HEK293 (cell line): ENCODE data around the gene HLA-A.

Experiments used
- CTCF ChIA-PET: fragments of 350-600 bp; formaldehyde crosslinking; extraction: SDS; loops from one replicate; lab custom pipeline; 2021; ENCODE audit warnings: antibody characterized with exemption; lab: Yijun Ruan, JAX
- POLR2A ChIA-PET: fragments of 300-600 bp; formaldehyde crosslinking; extraction: SDS; loops from one replicate; lab custom pipeline; 2020; ENCODE audit warnings: antibody characterized with exemption, inconsistent platforms; lab: Yijun Ruan, JAX
- H3K27ac ChIP-seq: fragments of 200-500 bp; sonication (Bioruptor generic); 2 replicates; pipeline ENCODE4 v1.5.1; 2014; ENCODE audit warnings: low read depth, low read length, control low read depth, inconsistent platforms; ENCODE audit errors: extremely low read depth
- H3K36me3 ChIP-seq, 2 experiments: fragments of 200-500 bp in 1 of 2; sonication (Bioruptor generic) in 1 of 2; 1 replicate in 1 of 2; 2 replicates in 1 of 2; pipeline ENCODE4 v1.5.1; 2014 to 2017; ENCODE audit warnings: inconsistent platforms in 2 of 2, low read length in 2 of 2; ENCODE audit not compliant: control insufficient read depth in 2 of 2, insufficient read depth in 1 of 2
- H3K4me1 ChIP-seq: fragments of 200-500 bp; sonication (Bioruptor generic); 2 replicates; pipeline ENCODE4 v1.5.1; 2014; ENCODE audit warnings: mild to moderate bottlenecking, low read length, inconsistent platforms; ENCODE audit not compliant: control insufficient read depth, insufficient read depth
- H3K4me3 ChIP-seq: 2 replicates; pipeline ENCODE4 v1.5.1; 2011; ENCODE audit warnings: low read depth, mild to moderate bottlenecking, control low read depth, low read length, moderate library complexity
- H3K9me3 ChIP-seq: fragments of 200-500 bp; sonication (Bioruptor generic); 2 replicates; pipeline ENCODE4 v1.5.1; 2014; ENCODE audit warnings: low read depth, low read length, inconsistent platforms; ENCODE audit not compliant: control insufficient read depth, insufficient read depth
- EGR2 ChIP-seq: fragments of 450-650 bp; formaldehyde crosslinking; IDR thresholded peaks from 2 replicates; pipeline ENCODE4 v1.5.1; 2016; ENCODE audit warnings: low read depth, missing biosample characterization, missing genetic modification characterization
- FEZF1 ChIP-seq: fragments of 450-650 bp; formaldehyde crosslinking; IDR thresholded peaks from 2 replicates; pipeline ENCODE4 v1.5.1; 2016; ENCODE audit warnings: missing biosample characterization, missing genetic modification characterization
- KLF1 ChIP-seq: fragments of 450-650 bp; formaldehyde crosslinking; IDR thresholded peaks from 2 replicates; pipeline ENCODE4 v1.5.1; 2016; ENCODE audit warnings: missing biosample characterization, missing genetic modification characterization
- SP3 ChIP-seq: fragments of 450-650 bp; formaldehyde crosslinking; IDR thresholded peaks from 2 replicates; pipeline ENCODE4 v1.5.1; 2016; ENCODE audit warnings: missing biosample characterization, missing genetic modification characterization
- ZBTB17 ChIP-seq: fragments of 450-650 bp; formaldehyde crosslinking; IDR thresholded peaks from 2 replicates; pipeline ENCODE4 v1.5.1; 2016; ENCODE audit warnings: missing biosample characterization, missing genetic modification characterization
- ZIC2 ChIP-seq: fragments of 450-650 bp; formaldehyde crosslinking; IDR thresholded peaks from 2 replicates; pipeline ENCODE4 v1.5.1; 2016; ENCODE audit warnings: missing biosample characterization, missing genetic modification characterization
- ZNF155 ChIP-seq: fragments of 450-650 bp; formaldehyde crosslinking; IDR thresholded peaks from 2 replicates; pipeline ENCODE4 v1.5.1; 2016; ENCODE audit warnings: missing biosample characterization, missing genetic modification characterization
- ZNF174 ChIP-seq: fragments of 450-650 bp; formaldehyde crosslinking; IDR thresholded peaks from 2 replicates; pipeline ENCODE4 v1.5.0; 2017; ENCODE audit warnings: missing biosample characterization, mild to moderate bottlenecking, missing genetic modification characterization
- ZNF239 ChIP-seq: fragments of 450-650 bp; formaldehyde crosslinking; IDR thresholded peaks from 2 replicates; pipeline ENCODE4 v1.5.1; 2016; ENCODE audit warnings: missing biosample characterization, missing genetic modification characterization
- ZNF324 ChIP-seq: fragments of 450-650 bp; formaldehyde crosslinking; IDR thresholded peaks from 2 replicates; pipeline ENCODE4 v1.5.1; 2016; ENCODE audit warnings: missing biosample characterization, missing genetic modification characterization
- ZNF391 ChIP-seq: fragments of 450-650 bp; formaldehyde crosslinking; IDR thresholded peaks from 2 replicates; pipeline ENCODE4 v1.5.1; 2016; ENCODE audit warnings: low read depth, missing biosample characterization, missing genetic modification characterization, borderline replicate concordance
- ZNF654 ChIP-seq: fragments of 450-650 bp; formaldehyde crosslinking; IDR thresholded peaks from 2 replicates; pipeline ENCODE4 v1.5.1; 2016; ENCODE audit warnings: low read depth, missing biosample characterization, missing genetic modification characterization
- ZNF776 ChIP-seq: fragments of 450-650 bp; formaldehyde crosslinking; IDR thresholded peaks from 2 replicates; pipeline ENCODE4 v1.5.0; 2017; ENCODE audit warnings: missing biosample characterization, missing genetic modification characterization, borderline replicate concordance
- ZSCAN30 ChIP-seq: fragments of 450-650 bp; IDR thresholded peaks from 2 replicates; pipeline ENCODE4 v1.5.1; 2018; ENCODE audit warnings: missing biosample characterization, mild to moderate bottlenecking, missing genetic modification characterization, moderate library complexity
- TF ChIP-seq, protein P1 (sequence below): fragments of 450-650 bp; formaldehyde crosslinking; IDR thresholded peaks from 2 replicates; pipeline ENCODE4 v1.5.1; 2017; ENCODE audit warnings: missing biosample characterization, missing genetic modification characterization
- TF ChIP-seq, protein P2 (sequence below): fragments of 450-650 bp; formaldehyde crosslinking; IDR thresholded peaks from 2 replicates; pipeline ENCODE4 v1.5.1; 2016; ENCODE audit warnings: missing biosample characterization, missing genetic modification characterization
- TF ChIP-seq, protein P3 (sequence below): fragments of 450-650 bp; formaldehyde crosslinking; IDR thresholded peaks from 2 replicates; pipeline ENCODE4 v1.5.1; 2016; ENCODE audit warnings: missing biosample characterization, missing genetic modification characterization
- TF ChIP-seq, protein P4 (sequence below): fragments of 450-650 bp; formaldehyde crosslinking; IDR thresholded peaks from 2 replicates; pipeline ENCODE4 v1.5.1; 2016; ENCODE audit warnings: missing biosample characterization, missing genetic modification characterization

HLA-A gene

DNA sequence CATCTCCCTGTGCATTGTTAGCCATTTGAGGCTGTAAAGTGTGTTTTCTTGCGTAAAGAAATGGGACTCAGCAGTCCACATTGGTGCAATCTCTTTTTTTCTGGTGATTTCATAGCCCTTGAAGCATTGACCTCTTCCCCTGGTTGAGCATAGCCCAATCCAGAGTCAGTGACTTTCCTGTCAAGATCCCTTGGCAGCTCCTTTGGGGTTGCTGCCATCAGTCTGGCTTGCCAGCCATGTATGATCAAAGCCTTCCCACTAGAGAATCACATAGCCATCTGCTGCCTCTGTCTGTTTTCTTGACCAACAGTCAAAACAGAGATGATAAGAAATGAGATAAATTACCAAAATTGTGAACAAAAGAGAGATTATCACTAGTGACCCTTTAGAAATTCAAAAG is 19.6 kb downstream of the HLA-A start:
- no peak overlapping the region for H3K4me3 ChIP-seq
- H3K36me3 ChIP-seq, result no peaks in the 10 kb centered on the region
- no peak overlapping the region for H3K27ac ChIP-seq
- peaks cover 22% of the 10 kb centered on the region for H3K4me1 ChIP-seq
- TF ChIP-seq ZNF155 (no peak), ZNF324 (no peak), ZNF776 (no peak), KLF1 (tag by site-specific recombination) (no peak), ZSCAN30 (tag by site-specific recombination) (no peak), ZIC2 (tag by site-specific recombination) (no peak), EGR2 (tag by site-specific recombination) (no peak), ZNF174 (tag by site-specific recombination) (no peak), ZNF391 (tag by site-specific recombination) (no peak), ZNF654 (tag by site-specific recombination) (no peak), FEZF1 (tag by site-specific recombination) (no peak), SP3 (tag by site-specific recombination) (no peak), ZBTB17 (tag by site-specific recombination) (no peak), ZNF239 (tag by site-specific recombination) (no peak)
- TF ChIP-seq, protein P1, sequence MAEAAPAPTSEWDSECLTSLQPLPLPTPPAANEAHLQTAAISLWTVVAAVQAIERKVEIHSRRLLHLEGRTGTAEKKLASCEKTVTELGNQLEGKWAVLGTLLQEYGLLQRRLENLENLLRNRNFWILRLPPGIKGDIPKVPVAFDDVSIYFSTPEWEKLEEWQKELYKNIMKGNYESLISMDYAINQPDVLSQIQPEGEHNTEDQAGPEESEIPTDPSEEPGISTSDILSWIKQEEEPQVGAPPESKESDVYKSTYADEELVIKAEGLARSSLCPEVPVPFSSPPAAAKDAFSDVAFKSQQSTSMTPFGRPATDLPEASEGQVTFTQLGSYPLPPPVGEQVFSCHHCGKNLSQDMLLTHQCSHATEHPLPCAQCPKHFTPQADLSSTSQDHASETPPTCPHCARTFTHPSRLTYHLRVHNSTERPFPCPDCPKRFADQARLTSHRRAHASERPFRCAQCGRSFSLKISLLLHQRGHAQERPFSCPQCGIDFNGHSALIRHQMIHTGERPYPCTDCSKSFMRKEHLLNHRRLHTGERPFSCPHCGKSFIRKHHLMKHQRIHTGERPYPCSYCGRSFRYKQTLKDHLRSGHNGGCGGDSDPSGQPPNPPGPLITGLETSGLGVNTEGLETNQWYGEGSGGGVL (tag by site-specific recombination), result no peak
- TF ChIP-seq, protein P2, sequence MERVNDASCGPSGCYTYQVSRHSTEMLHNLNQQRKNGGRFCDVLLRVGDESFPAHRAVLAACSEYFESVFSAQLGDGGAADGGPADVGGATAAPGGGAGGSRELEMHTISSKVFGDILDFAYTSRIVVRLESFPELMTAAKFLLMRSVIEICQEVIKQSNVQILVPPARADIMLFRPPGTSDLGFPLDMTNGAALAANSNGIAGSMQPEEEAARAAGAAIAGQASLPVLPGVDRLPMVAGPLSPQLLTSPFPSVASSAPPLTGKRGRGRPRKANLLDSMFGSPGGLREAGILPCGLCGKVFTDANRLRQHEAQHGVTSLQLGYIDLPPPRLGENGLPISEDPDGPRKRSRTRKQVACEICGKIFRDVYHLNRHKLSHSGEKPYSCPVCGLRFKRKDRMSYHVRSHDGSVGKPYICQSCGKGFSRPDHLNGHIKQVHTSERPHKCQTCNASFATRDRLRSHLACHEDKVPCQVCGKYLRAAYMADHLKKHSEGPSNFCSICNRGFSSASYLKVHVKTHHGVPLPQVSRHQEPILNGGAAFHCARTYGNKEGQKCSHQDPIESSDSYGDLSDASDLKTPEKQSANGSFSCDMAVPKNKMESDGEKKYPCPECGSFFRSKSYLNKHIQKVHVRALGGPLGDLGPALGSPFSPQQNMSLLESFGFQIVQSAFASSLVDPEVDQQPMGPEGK (tag by site-specific recombination), result no peak
- TF ChIP-seq, protein P3, sequence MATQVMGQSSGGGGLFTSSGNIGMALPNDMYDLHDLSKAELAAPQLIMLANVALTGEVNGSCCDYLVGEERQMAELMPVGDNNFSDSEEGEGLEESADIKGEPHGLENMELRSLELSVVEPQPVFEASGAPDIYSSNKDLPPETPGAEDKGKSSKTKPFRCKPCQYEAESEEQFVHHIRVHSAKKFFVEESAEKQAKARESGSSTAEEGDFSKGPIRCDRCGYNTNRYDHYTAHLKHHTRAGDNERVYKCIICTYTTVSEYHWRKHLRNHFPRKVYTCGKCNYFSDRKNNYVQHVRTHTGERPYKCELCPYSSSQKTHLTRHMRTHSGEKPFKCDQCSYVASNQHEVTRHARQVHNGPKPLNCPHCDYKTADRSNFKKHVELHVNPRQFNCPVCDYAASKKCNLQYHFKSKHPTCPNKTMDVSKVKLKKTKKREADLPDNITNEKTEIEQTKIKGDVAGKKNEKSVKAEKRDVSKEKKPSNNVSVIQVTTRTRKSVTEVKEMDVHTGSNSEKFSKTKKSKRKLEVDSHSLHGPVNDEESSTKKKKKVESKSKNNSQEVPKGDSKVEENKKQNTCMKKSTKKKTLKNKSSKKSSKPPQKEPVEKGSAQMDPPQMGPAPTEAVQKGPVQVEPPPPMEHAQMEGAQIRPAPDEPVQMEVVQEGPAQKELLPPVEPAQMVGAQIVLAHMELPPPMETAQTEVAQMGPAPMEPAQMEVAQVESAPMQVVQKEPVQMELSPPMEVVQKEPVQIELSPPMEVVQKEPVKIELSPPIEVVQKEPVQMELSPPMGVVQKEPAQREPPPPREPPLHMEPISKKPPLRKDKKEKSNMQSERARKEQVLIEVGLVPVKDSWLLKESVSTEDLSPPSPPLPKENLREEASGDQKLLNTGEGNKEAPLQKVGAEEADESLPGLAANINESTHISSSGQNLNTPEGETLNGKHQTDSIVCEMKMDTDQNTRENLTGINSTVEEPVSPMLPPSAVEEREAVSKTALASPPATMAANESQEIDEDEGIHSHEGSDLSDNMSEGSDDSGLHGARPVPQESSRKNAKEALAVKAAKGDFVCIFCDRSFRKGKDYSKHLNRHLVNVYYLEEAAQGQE (tag by site-specific recombination), result no peak
- TF ChIP-seq, protein P4, sequence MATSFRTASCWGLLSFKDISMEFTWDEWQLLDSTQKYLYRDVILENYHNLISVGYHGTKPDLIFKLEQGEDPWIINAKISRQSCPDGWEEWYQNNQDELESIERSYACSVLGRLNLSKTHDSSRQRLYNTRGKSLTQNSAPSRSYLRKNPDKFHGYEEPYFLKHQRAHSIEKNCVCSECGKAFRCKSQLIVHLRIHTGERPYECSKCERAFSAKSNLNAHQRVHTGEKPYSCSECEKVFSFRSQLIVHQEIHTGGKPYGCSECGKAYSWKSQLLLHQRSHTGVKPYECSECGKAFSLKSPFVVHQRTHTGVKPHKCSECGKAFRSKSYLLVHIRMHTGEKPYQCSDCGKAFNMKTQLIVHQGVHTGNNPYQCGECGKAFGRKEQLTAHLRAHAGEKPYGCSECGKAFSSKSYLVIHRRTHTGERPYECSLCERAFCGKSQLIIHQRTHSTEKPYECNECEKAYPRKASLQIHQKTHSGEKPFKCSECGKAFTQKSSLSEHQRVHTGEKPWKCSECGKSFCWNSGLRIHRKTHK (tag by site-specific recombination), result no peak
- ChIA-PET POLR2A (no interaction called here), CTCF (interaction anchor here (0.6 to 1.2 kb wide), 2 partner anchors 75 to 313 kb away, joined by 3 to 4 read pairs; no protein-coding TSS in a partner anchor)
- H3K9me3 ChIP-seq, result no peaks in the 10 kb centered on the region
